PC-3 (cell line): ENCODE results near the gene DACT2.
A peak's percentile ranks its signal among the peaks of the same experiment; 100 is the strongest.

Source experiments
- CTCF ChIP-seq: fragments of 300-600 bp; sonication (generic); conservative IDR thresholded peaks from 2 replicates; pipeline ENCODE4 v1.5.1; 2017; ENCODE audit warnings: antibody characterized with exemption, low read depth, mild to moderate bottlenecking, low read length
- EZH2 ChIP-seq: fragments of 300-600 bp; sonication (generic); IDR thresholded peaks from one replicate; pipeline ENCODE4 v1.6.1; 2017; ENCODE audit warnings: antibody characterized with exemption, mild to moderate bottlenecking, low read length; ENCODE audit not compliant: unreplicated experiment
- EZH2phosphoT487 ChIP-seq: fragments of 300-600 bp; sonication (generic); IDR thresholded peaks from 2 replicates; pipeline ENCODE4 v1.6.1; 2018; ENCODE audit warnings: mild to moderate bottlenecking, antibody characterized with exemption, low read length, borderline replicate concordance

GRCh38 chr6:168333039-168333438 lies 13.5 kb upstream of the DACT2 start:
- no peak for TF ChIP-seq EZH2phosphoT487
- TF ChIP-seq CTCF, result peak; percentile 30; the same call in 1 of the 2 replicates
- TF ChIP-seq EZH2, result no peak
